ENCODE data around the gene SAV1.

DNA sequence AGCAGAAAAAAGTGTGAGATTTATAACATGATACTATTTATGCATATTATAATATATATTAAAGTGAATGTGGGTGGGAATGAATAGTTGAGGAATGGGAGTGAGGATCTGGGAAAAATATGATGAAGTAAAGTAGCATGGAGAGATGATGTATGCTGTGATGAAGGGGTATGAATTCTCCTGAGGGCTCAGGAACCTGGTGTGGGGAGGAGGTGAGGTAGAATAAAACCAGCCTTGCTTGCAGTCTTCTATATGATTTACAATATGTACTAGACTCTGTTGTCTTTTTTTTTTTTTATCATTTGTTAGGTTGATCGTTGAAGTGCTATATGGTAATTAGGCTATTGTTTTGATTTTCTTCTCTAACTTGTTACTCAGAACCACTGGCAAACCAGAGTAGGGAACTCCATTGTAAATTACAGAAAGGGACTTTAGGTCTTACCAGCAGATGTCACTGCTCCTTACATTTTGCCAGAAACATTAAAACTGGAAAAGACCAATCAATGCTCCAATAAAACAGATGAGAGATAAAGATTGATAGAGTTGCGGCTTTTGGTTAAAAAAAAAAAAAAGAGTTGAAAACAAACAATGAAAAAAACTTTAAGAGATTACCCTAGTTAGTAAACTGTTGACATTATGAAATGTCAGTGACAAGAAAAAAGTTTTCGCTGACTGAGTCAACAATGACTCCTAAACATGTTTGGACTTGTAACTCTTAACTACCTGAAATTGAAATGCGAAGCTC, 68.2 kb downstream of the SAV1 start:
- TF ChIP-seq, protein P1, sequence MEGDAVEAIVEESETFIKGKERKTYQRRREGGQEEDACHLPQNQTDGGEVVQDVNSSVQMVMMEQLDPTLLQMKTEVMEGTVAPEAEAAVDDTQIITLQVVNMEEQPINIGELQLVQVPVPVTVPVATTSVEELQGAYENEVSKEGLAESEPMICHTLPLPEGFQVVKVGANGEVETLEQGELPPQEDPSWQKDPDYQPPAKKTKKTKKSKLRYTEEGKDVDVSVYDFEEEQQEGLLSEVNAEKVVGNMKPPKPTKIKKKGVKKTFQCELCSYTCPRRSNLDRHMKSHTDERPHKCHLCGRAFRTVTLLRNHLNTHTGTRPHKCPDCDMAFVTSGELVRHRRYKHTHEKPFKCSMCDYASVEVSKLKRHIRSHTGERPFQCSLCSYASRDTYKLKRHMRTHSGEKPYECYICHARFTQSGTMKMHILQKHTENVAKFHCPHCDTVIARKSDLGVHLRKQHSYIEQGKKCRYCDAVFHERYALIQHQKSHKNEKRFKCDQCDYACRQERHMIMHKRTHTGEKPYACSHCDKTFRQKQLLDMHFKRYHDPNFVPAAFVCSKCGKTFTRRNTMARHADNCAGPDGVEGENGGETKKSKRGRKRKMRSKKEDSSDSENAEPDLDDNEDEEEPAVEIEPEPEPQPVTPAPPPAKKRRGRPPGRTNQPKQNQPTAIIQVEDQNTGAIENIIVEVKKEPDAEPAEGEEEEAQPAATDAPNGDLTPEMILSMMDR (IDR thresholded peaks at IDR 0.05; ENCODE audit: poor library complexity): peak; percentile 67
- TF ChIP-seq EZH2 (IDR thresholded peaks at IDR 0.05; ENCODE audit: borderline replicate concordance): no peak

All from hepatocyte (in vitro differentiated cells).